ENCODE results near the gene PNMA6E.

PNMA6E gene

GRCh38 chrX:153449368-153450113 is 48.4 kb upstream of the PNMA6E start:
- Histone ChIP-seq H2AFZ (ENCODE audit: low read depth, low read length) (no peak overlapping the region), H3K79me2 (ENCODE audit: insufficient read depth, low read length) (no peaks in the 10 kb centered on the region), H4K20me1 (ENCODE audit: insufficient read depth, low read length) (no peaks in the 10 kb centered on the region), H3K4me1 (ENCODE audit: insufficient read depth, low read length) (no peaks in the 10 kb centered on the region), H3K9ac (ENCODE audit: low read depth, low read length) (no peak overlapping the region), H3K4me3 (ENCODE audit: low read depth in 1 of 2, low read length in 2 of 2) (no peak overlapping the region), H3K36me3 (ENCODE audit: insufficient read depth, low read length) (peaks cover 13% of the 10 kb centered on the region; the same call in 1 of the 2 replicates), H3K27ac (ENCODE audit: low read length) (no peak overlapping the region), H3K27me3 (ENCODE audit: insufficient read depth, low read length, poor library complexity) (no peaks in the 10 kb centered on the region), H3K4me2 (ENCODE audit: insufficient read depth, low read length) (no peak overlapping the region), H3K9me3 (ENCODE audit: insufficient read depth, low read length, severe bottlenecking) (no peaks in the 10 kb centered on the region)
- no peak for ATAC-seq (ENCODE audit: insufficient read depth, low read depth)
- DNase-seq = no peak
- no peak for TF ChIP-seq CTCF (IDR thresholded peaks at IDR 0.05; ENCODE audit: borderline replicate concordance, extremely low read depth, low read length, poor library complexity, severe bottlenecking)
- TF ChIP-seq EZH2 (IDR thresholded peaks at IDR 0.05; ENCODE audit: borderline replicate concordance, low read depth, low read length, severe bottlenecking) = no peak

- Histone ChIP-seq H4K20me1 (ENCODE audit: insufficient read depth, low read length) (no peaks in the 10 kb centered on the region), H3K27me3 (ENCODE audit: insufficient read depth, low read length, poor library complexity) (no peaks in the 10 kb centered on the region), H3K9me3 (ENCODE audit: insufficient read depth, low read length, severe bottlenecking) (no peaks in the 10 kb centered on the region), H2AFZ (ENCODE audit: low read depth, low read length) (no peak overlapping the region), H3K4me2 (ENCODE audit: insufficient read depth, low read length) (no peak overlapping the region), H3K79me2 (ENCODE audit: insufficient read depth, low read length) (no peaks in the 10 kb centered on the region), H3K9ac (ENCODE audit: low read depth, low read length) (no peak overlapping the region), H3K36me3 (ENCODE audit: insufficient read depth, low read length) (peaks cover 11% of the 10 kb centered on the region; the same call in 1 of the 2 replicates), H3K27ac (ENCODE audit: low read length) (no peak overlapping the region), H3K4me3 (ENCODE audit: low read depth in 1 of 2, low read length in 2 of 2) (no peak overlapping the region), H3K4me1 (ENCODE audit: insufficient read depth, low read length) (no peaks in the 10 kb centered on the region)
- no peak for ATAC-seq (ENCODE audit: insufficient read depth, low read depth)
- DNase-seq = no peak
- TF ChIP-seq EZH2 (IDR thresholded peaks at IDR 0.05; ENCODE audit: borderline replicate concordance, low read depth, low read length, severe bottlenecking) (no peak), CTCF (IDR thresholded peaks at IDR 0.05; ENCODE audit: borderline replicate concordance, extremely low read depth, low read length, poor library complexity, severe bottlenecking) (no peak)
These were observed 47.6 kb upstream of the PNMA6E start for GRCh38 chrX:153448556-153449367.

- H3K27me3 ChIP-seq (ENCODE audit: insufficient read depth, low read length, poor library complexity) = no peaks in the 10 kb centered on the region
- peaks cover 11% of the 10 kb centered on the region; the same call in 1 of the 2 replicates for H3K36me3 ChIP-seq (ENCODE audit: insufficient read depth, low read length)
- TF ChIP-seq CTCF (IDR thresholded peaks at IDR 0.05; ENCODE audit: borderline replicate concordance, extremely low read depth, low read length, poor library complexity, severe bottlenecking) = no peak
- TF ChIP-seq EZH2 (IDR thresholded peaks at IDR 0.05; ENCODE audit: borderline replicate concordance, low read depth, low read length, severe bottlenecking) = no peak
- no peaks in the 10 kb centered on the region for H3K9me3 ChIP-seq (ENCODE audit: insufficient read depth, low read length, severe bottlenecking)
- no peak overlapping the region for H3K4me2 ChIP-seq (ENCODE audit: insufficient read depth, low read length)
- no peak for ATAC-seq (ENCODE audit: insufficient read depth, low read depth)
- no peaks in the 10 kb centered on the region for H3K4me1 ChIP-seq (ENCODE audit: insufficient read depth, low read length)
- no peak overlapping the region for H2AFZ ChIP-seq (ENCODE audit: low read depth, low read length)
- H4K20me1 ChIP-seq (ENCODE audit: insufficient read depth, low read length) = no peaks in the 10 kb centered on the region
- DNase-seq = no peak
- no peak overlapping the region for H3K4me3 ChIP-seq (ENCODE audit: low read depth in 1 of 2, low read length in 2 of 2)
- no peak overlapping the region for H3K27ac ChIP-seq (ENCODE audit: low read length)
- no peak overlapping the region for H3K9ac ChIP-seq (ENCODE audit: low read depth, low read length)
- H3K79me2 ChIP-seq (ENCODE audit: insufficient read depth, low read length) = no peaks in the 10 kb centered on the region
These were observed 46.4 kb upstream of the PNMA6E start for GRCh38 chrX:153447581-153447960.
